H1 (cell line): ENCODE measurements around the gene FBLN2. TPM values are rescaled to one million over a fixed set of nuclear protein-coding genes. Genes with fewer than 3 reads are reported as not detected.

Experiments
- CEBPB ChIP-seq: IDR thresholded peaks from 2 replicates; pipeline ENCODE4 v1.6.1; 2012; ENCODE audit warnings: low read depth, low read length
- CHD7 ChIP-seq: fragments of 300-600 bp; sonication (generic); IDR thresholded peaks from 2 replicates; pipeline ENCODE4 v1.7.1; 2012; ENCODE audit warnings: low read length, moderate library complexity, mild to moderate bottlenecking, inconsistent platforms; ENCODE audit not compliant: insufficient replicate concordance
- EZH2 ChIP-seq: fragments of 200-600 bp; sonication (generic); IDR thresholded peaks from 2 replicates; pipeline ENCODE4 v1.7.1; 2012; ENCODE audit warnings: low read depth, mild to moderate bottlenecking, moderate library complexity, low read length, inconsistent platforms; ENCODE audit not compliant: severe bottlenecking
- KDM5A ChIP-seq: fragments of 200-600 bp; IDR thresholded peaks from 2 replicates; pipeline ENCODE4 v1.7.1; 2012; ENCODE audit warnings: mild to moderate bottlenecking, low read length, inconsistent platforms, mixed read lengths
- POLR2AphosphoS5 ChIP-seq: IDR thresholded peaks from 2 replicates; pipeline ENCODE4 v1.6.1; 2011; ENCODE audit warnings: low read depth, low read length
- RAD21 ChIP-seq, 2 experiments: IDR thresholded peaks in 1 of 2; conservative IDR thresholded peaks in 1 of 2; 2 replicates each; pipeline ENCODE4 v1.6.1; 2011; ENCODE audit warnings: low read depth in 2 of 2, low read length in 2 of 2, improper control_type of control experiment in 1 of 2, inconsistent platforms in 1 of 2, mild to moderate bottlenecking in 1 of 2, moderate library complexity in 1 of 2
- SIN3A ChIP-seq, 2 experiments: IDR thresholded peaks in 1 of 2; conservative IDR thresholded peaks in 1 of 2; 2 replicates each; pipeline ENCODE4 v1.6.1; 2011 to 2012; ENCODE audit warnings: low read length in 2 of 2, improper control_type of control experiment in 1 of 2, low read depth in 1 of 2, mild to moderate bottlenecking in 1 of 2
- TCF12 ChIP-seq: IDR thresholded peaks from 2 replicates; pipeline ENCODE4 v1.6.1; 2011; ENCODE audit warnings: low read depth, mild to moderate bottlenecking, low read length
- ZNF274 ChIP-seq: IDR thresholded peaks from 2 replicates; pipeline ENCODE4 v1.7.0; 2012; ENCODE audit warnings: low read length, borderline replicate concordance; ENCODE audit errors: extremely low read depth
- polyA plus RNA-seq, 7 experiments: library from polyadenylated mRNA; depleted of rRNA in 3 of 7; stranded (reverse) in 5 of 7; unstranded in 2 of 7; fragments of >200 nt in 5 of 7; fragments of 200-250 nt in 2 of 7; gene quantifications; 1 replicate in 5 of 7; 2 replicates in 1 of 7; 4 replicates in 1 of 7; pipeline versions ENCODE4 v1.2.1 to v1.2.3, GENCODE V29; 2011 to 2013; ENCODE audit warnings: missing spikeins in 2 of 7, mixed read lengths in 2 of 7
- total RNA-seq: library from RNA; stranded (reverse); fragmentation: NEBNext Ultra II Directional; extraction: Animal tissue kit (Norgen Biotek cat#: 25700); gene quantifications from 2 replicates; pipeline ENCODE4 v1.2.1, GENCODE V29; 2021
- TF ChIP-seq, protein P1 (sequence below): IDR thresholded peaks from 2 replicates; pipeline ENCODE4 v1.6.1; 2011; ENCODE audit warnings: low read depth, mild to moderate bottlenecking, low read length; ENCODE audit not compliant: insufficient read depth

Gene FBLN2
- total and polyA plus RNA-seq, 2 of the 8 experiments (the other 6 are each of a cell fraction or from before 2014, with no cell fraction given), result 17.4 to 24.2 TPM

GRCh38 chr3:13599887-13600450 is 51.0 kb downstream of the FBLN2 start (continued):
- no peak for TF ChIP-seq CHD7
- TF ChIP-seq, protein P1, sequence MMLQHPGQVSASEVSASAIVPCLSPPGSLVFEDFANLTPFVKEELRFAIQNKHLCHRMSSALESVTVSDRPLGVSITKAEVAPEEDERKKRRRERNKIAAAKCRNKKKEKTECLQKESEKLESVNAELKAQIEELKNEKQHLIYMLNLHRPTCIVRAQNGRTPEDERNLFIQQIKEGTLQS, result no peak
- no peak for TF ChIP-seq TCF12
- no peak for TF ChIP-seq CEBPB
- no peak for TF ChIP-seq KDM5A
- TF ChIP-seq POLR2AphosphoS5, result no peak
- TF ChIP-seq EZH2, result no peak
- TF ChIP-seq SIN3A (conservative IDR thresholded peaks at IDR 0.05 in 1 of 2, IDR thresholded peaks at IDR 0.05 in 1 of 2; ENCODE audit: low read depth in 1 of 2, low read length in 2 of 2), result no peak
- no peak for TF ChIP-seq RAD21 (IDR thresholded peaks at IDR 0.05 in 1 of 2, conservative IDR thresholded peaks at IDR 0.05 in 1 of 2; ENCODE audit: low read depth in 2 of 2, low read length in 2 of 2)
- no peak for TF ChIP-seq ZNF274
